Forelimb muscle (tissue), 1 donor: ENCODE data around the gene CYP2R1. TPM values are rescaled to one million over a fixed set of nuclear protein-coding genes. Genes with fewer than 3 reads are reported as not detected.

Experiments used
- DNase-seq: peaks from one replicate; pipeline ENCODE4 v3.0.0-alpha.2; 2013; ENCODE audit warnings: low read depth
- polyA plus RNA-seq: library from polyadenylated mRNA; unstranded; fragments of 120-200 nt; gene quantifications from one replicate; pipeline ENCODE4 v1.2.1, GENCODE V29; 2013; ENCODE audit not compliant: insufficient read length

Gene CYP2R1, protein sequence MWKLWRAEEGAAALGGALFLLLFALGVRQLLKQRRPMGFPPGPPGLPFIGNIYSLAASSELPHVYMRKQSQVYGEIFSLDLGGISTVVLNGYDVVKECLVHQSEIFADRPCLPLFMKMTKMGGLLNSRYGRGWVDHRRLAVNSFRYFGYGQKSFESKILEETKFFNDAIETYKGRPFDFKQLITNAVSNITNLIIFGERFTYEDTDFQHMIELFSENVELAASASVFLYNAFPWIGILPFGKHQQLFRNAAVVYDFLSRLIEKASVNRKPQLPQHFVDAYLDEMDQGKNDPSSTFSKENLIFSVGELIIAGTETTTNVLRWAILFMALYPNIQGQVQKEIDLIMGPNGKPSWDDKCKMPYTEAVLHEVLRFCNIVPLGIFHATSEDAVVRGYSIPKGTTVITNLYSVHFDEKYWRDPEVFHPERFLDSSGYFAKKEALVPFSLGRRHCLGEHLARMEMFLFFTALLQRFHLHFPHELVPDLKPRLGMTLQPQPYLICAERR
- polyA plus RNA-seq, result 16.0 TPM

DNA sequence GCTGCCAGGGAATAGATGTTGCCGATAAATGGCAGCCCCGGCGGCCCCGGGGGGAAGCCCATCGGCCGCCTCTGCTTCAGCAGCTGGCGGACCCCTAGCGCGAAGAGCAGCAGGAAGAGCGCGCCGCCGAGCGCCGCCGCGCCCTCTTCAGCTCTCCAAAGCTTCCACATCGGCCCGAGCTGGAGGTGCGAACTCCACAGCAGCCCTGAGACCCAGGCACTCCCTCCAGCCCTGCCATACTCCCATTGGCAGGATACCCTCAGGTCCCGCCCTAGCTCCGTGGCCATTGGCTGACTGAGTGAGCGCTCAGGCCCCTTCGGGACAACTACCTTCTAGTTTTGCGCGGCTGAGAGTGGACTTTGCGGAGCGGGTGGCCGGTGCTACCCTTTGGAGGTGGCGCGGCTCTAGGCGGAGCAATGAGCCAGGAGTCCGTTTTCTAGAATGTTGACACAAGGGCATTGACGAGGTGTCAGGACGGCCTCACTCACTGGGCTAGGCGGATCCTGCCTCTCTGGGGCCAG is at the start of gene CYP2R1:
Gene CYP2R1, minus strand, starts transcription at position 196 of the 521 bp plus-strand sequence. Its CDS starts 26 bp downstream, at position 170.
- peak; percentile 73 for DNase-seq

DNA sequence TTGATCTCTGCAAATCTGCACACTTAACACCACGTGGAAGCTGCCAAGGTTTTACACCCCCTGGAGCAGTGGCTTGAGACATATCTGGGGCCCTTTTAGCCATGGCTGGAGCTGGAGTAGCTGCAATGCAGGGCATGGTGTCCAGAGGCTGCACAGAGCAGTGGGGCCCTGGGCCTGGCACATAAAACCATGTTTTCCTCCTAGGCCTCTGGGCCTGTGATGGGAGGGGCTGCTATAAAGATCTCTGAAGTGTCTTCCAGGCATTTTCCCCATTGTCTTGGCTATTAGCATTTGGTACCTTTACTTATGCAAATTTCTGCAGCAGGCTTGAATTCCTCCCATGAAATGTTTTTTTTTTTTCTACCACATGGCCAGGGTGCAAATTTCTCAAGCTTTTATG is 46.9 kb upstream of the CYP2R1 start:
- no peak for DNase-seq

DNA sequence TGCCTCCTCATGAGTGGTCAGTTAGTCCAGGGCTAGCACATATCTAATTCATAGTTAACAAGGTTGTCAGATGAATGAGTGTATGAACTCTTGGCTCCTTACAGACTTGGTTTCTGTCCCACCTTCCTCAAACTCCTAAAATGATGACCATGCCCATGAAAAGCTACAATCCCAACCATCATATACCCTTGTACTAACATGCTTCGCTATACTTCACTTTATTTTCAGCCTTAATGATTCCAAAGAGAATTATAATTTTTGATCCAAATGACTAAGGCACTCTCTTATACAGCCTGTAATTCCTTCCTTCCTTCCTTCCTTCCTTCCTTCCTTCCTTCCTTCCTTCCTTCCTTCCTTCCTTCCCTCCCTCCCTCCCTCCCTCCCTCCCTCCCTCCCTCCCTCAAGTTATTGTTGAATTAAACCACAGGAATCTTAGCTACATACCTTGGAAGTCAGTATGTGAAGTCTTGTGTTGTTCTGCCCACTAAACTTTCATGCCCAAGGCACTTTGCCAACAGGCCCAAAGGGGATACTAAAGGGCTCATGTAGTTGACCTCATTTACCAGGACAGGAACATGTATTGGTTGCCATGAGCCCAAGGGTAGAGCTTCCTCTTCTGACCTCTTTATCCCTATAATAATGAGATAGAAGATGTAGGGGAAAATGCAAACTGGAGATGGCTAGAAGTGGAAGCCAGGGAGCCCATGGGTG is 42.8 kb upstream of the CYP2R1 start:
- no peak for DNase-seq

DNA sequence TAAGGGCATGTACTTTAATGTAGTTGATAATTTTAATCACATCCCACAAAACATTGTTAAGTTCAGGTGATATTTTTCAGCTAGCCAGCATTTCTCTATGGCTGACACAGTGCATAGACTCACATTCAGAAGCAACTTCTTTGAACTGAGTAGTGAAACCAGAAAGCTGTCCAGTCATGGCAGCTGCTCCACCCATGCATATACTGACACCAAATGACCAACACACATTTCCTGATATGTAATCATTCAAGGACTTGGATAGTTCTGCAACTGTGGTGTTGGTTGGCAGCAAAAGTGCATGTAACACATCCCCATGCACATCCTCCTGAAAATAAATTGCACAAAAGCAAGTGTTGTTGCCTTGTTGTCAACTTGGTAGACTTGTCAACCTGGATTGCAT is 40.4 kb upstream of the CYP2R1 start:
- no peak for DNase-seq

DNA sequence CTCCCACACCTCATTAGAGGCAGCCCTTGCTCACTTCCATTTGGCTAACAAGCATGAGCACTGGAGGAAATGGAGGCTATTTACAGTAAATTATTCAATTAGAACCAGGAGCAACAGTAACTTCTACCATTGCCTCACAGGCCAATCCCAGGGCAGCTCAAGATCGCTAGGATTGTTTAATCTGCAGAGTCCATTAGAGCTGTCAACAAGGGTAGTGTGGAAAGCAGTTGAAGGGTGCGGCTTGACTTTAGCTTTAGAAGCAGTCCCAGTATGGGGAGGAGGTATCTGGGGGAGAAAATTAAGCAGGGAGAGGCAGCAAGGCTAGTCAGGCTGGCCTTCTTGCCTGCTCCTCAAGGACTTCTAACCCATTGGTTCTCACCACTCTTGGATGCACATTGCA is 38.3 kb upstream of the CYP2R1 start:
- DNase-seq, result no peak

DNA sequence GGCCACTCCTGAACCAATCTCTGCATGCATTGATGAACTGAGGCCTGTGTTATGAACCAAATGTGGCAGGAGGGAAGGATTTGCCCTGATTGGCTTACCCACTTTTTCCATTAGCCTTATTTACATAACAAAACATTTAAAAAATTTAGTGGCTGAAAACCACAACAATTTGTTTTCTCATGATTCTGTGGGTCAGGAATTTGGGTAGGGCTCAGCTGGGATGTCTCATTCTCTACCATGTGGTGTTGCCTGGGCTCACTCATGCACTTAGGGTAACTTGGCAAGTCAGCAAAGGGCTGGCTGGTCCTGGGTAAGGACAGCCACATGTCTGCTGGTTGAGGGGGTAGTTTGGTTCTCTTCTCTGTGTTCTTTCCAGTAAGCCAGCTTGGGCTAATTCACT is 35.1 kb upstream of the CYP2R1 start:
- no peak for DNase-seq

DNA sequence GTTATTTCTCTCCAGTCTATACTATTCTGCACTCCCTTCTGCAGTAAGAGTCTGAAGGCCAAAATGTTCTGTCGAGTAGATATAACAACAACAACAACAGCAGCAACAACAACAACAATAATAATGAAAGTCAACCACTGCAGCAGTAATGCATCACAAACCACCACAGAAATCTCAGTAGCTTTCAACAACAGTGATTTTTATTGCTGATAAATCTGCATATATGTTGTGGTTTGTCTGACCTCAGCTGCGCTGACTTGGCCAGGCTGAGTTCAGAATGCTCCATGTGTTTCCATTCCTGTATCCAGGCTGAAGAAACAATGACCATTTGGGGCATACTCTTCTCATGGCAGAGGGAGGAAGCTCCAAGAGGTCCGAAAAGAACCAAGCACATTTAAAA is 32.3 kb upstream of the CYP2R1 start:
- DNase-seq, result no peak

DNA sequence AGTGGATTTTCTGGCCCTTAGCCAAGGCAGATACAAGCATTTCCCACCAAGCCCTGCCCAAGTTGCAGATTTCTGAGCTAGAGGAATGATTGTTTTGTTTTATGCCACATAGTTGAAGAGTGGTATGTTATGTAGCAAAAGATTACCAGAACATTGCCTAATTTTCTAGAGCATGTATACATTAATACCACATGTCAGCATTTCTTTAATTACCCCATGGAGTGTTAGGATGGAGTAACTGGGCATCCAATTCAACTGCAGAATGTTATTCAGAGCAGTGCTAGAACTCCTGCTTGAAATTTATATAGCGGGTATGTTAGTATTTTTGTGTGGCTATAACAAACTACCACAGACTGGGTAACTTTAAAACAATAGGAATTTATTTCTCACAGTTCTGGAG is 24.4 kb upstream of the CYP2R1 start:
- DNase-seq, result no peak

DNA sequence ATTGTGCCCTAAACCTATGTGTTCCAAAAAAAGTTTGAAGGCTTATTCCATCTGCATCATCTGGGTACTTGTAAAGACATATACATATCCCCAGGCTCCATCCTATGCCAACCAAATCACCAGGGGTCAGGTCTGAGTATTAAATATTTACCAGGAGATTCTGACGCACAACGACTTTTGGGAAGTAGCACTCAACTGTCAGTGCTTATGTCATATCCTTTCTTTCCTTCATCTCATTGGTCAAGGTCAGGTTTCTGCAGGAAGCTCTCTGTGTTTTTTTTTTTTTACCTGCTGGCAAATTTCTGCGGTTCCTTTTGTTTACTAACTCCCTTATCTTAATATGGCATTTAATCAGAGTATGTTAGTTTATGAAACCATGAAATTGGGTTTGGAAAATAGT is 22.5 kb upstream of the CYP2R1 start:
- no peak for DNase-seq

DNA sequence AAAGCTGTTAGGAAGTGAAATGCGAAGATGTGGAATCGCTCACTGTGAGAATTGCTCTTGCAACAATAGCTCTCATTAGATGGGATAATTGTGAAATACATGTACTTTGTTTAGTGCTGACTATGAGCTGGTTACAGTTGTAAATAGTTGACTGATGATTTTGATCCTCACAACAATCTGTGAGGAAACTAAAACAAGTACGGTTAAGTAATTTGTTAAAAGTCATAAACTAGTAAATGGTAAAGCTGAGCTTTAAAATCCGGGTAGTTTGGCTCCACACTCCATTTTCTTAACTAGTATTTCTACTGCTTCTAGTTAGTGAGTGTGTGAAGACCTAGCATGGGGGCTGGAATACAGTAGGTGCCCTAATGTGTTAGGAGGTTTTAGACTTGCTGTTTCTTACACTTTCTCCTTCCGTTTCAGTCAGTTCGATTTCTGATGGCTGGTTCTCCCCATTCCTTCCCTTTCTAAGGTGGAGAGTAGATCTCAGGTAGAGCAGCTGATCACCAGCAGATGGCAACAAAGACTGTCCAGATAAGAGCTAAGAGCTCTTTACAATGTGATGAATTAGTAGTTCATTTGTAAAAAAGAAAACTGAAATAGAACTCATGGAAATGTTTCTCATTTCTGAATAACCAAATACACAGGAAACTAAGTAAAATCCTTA is 16.3 kb upstream of the CYP2R1 start:
- no peak for DNase-seq

DNA sequence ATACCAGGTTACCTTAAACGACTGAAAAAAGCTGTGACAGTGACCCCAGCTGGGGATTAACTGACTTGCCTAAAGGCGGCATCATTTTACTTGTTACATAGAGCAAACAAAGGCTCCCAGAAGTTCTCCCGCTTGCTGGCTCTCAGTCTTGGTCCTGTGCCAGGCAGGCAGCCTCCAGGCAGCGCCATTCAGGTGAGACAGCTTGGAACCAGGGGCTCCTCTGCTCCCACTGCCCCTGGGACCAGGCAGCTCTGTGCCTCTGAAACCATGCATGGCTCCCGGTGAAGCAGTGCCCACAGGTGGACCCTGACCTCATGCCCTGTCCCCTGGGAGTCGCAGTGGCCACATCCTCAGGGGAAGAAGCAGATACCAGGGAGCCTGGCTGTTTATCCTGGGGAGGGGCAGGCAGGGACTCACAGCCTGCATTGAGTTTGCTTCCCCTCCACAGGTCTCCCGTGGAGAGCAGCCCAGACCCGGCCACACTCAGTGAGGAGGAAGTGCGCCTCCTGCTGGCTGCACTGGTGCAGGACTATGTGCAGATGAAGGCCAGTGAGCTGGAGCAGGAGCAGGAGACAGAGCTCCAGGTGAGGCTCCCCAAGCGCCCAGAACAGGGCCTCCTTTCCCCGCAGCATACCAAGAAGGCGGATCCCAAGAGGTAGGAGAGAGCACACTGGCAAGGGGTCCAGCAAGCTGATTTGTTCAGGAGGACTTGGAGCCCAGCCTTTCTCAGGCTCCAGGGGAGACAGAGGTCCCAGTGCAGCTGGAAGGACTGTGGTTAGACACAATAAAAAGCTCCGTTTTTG is 15.6 kb upstream of the CYP2R1 start:
- DNase-seq, result no peak

DNA sequence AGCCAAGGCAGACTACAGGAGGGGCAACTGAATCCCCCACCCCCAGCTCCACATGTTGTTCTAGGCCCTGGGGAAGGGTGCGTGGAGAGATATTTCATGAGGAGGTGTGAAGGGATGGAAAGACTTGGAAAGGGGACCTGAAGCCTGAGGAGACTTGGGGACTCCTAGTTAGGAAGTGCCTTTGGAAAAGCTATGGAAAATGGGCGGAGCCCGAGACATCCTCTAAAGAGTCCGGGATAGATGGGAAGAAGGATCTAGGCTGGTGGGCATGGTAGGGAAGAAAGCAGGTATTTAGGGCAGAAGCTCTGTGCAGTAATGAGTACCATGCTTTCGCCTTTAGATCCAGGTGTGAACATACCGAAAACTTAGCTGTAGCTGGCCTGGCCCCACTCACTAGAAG is 15.0 kb upstream of the CYP2R1 start:
- DNase-seq, result no peak

DNA sequence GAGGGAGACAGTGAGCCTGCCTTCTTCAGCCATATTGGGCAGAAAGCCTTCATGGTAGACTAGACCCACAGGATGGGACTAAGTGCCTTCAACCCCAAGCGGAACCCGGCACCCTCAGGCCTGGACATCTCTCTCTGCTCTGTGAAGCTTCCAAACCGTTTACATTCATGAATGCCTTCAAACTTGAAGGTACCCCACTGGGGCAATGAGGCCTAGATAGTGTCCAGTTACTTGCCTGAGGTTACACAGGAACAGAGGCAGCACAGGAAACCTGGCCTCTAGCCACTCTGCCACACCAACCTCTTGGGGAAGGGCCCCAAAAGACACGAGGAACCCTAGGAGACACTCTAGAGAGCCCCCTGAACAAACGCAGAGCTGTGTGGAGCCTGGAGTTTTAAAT is 14.5 kb upstream of the CYP2R1 start:
- DNase-seq, result no peak

DNA sequence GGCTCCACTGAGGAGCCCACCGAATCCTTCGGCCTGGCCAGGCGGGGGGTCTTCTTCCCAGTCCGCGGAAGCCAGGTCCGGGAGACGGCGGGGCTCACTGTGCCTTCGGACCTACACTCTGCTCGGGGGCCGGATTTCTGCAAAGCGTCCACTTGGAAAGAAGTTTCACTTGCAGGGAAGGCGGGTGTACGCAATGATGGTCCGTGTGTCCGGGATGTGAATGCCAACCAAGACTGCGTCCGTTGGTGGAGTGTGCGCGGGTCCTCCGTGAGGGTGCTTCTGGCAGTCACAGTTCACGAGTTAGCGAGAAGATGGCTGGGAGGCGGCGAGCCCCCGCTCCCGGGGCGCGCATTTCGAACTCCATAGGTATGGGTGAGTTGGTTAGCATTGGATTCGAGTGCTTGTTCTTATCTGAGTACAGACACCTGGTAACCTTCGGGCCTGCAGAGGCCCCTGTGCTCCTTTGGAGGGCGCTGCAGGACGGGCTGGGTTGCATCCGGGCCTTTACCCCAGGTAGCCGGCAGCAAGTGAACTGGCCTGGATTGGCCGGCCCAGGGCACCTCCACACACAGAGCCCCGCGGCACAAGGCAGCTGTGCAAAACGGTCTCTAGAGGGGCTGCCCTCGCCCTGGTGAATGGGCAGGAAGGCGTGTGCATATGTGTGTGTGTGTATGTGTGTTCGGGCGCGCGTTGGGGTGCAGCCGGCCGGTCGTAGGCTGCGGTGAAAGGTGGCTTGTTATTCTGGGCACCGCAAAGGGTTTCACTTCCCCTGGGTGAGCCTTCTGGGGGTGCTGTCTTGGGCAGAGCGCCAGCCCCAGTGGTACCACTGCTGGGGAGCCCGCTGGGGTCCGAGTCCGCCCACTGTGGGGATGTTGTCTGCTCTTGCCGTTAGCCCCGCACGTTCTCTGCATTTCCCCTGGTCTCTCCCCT is 13.3 kb upstream of the CYP2R1 start:
- DNase-seq, result no peak

DNA sequence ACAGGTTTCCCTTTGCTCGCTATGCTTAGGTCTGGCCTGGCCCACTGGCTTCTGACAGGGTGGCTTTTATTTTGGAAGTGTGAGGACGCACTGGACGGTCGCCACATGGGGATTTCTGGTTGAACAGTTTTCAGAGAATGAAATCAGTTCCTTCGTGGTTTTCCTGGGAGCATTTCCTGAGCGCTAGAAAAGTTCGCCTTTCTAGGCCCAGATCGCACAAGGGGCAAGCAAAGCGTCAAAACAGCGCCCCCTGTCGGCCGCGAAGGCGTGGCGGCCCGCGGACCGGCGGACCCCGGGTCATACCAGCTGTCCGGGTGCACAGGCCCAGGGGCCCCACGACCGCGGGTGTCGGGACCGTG is 12.7 kb upstream of the CYP2R1 start:
- no peak for DNase-seq

DNA sequence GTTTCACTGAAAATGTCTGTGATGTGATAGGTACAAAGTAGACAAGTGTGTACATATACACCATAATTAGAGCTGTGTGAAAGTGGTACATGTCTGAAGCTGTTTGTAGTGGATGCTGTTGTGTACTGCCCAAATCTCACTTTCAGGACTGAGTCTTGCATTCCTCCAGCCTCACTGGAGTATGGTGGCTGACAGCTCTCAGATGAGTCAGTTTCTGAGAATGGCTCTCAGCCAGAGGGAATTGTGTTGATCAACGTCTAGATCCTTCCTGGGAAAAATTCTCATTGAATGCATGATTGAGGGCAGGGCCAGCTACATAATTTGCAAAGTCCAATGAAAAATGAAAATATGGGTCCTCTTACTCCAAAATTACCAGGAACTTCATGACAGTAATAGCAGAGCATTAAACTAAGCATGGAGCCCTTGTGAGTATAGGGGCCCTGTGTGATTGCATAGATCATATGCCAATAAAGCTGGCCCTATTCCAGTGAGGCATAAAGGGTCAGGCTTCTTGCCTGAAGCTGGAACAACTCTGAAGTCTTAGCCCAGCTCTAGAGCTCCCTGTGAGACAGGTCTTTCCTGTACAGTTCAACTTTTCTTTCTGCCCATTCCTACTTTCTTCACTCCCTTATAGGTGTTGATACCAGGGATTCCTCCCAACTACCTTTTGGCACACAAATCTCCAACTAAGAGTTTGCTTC is 10.8 kb upstream of the CYP2R1 start:
- DNase-seq, result no peak

DNA sequence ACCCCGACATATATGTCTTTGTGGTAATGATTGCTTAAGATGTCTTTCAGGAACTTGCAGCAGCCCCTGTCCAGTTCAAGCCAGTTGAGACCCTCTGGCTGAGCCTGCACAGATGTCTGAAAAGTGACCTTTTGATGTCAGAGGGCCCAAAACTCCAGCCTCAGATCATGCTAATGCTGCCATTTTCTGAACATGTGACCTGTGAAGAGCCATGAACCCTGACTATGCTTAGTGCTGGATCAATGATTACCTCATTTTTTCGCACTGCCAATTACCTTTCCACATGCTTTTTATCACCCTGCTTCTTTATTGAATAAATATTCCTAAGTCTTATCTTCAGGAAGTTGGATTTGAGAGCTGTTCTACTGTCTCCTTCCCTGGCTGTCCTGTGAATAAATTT is 6.9 kb upstream of the CYP2R1 start:
- DNase-seq, result no peak

DNA sequence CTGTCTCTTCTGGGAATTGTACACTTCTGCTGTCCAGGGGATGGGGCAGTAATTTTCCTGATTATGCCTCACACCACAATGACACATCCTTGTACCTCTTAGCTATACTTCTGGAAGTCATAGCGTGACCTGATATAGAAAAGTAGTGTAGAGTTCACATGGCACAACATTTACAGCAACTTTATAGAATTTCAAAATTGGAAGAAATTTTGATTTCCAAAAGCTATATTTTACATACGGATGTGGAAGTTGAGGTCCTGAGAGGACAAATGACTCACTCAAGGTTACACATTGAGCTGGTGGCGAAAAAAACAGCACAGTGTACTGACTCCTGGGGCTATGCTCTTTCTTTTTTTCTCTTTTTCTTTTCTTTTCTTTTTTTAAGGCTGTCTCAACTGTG is 6.3 kb upstream of the CYP2R1 start:
- no peak for DNase-seq

DNA sequence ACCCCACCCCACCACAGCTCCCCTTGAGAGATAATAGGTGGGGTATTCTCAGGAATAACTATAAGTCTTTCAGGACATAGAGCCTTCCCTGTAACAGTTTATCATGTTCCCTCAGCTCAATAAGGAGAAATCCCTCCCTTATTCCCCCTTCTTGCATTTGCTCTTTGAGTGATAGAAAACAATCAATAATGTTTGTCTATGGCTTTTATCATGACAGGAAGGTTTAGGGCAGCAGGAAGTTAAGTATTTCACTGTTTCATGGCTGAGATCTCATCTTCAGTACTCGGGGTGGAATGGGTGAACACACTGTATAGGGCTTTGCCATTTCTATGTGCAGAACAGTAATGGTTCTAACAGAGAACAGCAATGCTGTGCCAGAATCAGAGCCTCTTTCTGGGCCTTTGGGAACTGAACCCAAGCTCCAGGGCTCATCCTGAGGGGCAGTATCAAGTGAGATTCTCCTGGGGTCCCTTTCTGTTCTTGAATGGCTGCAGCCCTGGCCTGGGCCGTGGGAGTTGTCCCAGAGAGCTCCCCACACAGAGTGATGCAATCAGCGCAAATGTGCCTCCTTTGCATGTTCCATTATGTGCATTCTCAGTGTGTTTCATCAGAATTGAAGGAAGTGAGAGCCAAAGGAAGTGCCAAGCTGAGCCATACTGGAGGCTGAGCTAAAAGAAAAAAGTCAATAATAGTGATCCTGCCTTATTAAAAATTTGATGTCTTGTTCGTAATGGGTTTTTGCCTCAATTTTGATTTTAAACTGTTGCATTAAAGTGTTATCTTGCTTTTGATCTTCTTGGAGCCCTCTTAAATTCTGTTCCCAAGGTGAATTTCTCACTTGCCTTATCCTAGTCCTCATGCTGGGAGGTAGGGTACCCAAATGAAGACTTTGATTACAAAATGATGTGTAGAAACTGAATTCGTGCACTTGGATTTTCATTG is 2.9 kb upstream of the CYP2R1 start:
- no peak for DNase-seq
